ENCODE results near the gene CCDC27. TPM values are rescaled to one million over a fixed set of nuclear protein-coding genes. Genes with fewer than 3 reads are reported as not detected.
A peak's percentile ranks its signal among the peaks of the same experiment; 100 is the strongest.

The CCDC27 gene
- total RNA-seq, 6 donors from 2014 or later, result not detected

- no peaks in the 10 kb centered on the region for H3K9me3 ChIP-seq
- ATAC-seq (ENCODE audit: low FRiP score in 2 of 2), result no peak
- DNase-seq, result no peak
- H3K27me3 ChIP-seq, result no peaks in the 10 kb centered on the region
- peaks cover 34 to 68% (median 58%) of the 10 kb centered on the region in 4 donors for H3K36me3 ChIP-seq
- no peak overlapping the region for H3K4me3 ChIP-seq
- H3K27ac ChIP-seq, result no peak overlapping the region
- TF ChIP-seq EP300 (IDR thresholded peaks at IDR 0.05) (no peak), POLR2A (IDR thresholded peaks at IDR 0.05) (no peak), POLR2AphosphoS5 (IDR thresholded peaks at IDR 0.05) (no peak), CTCF (IDR thresholded peaks at IDR 0.05) (no peak)
- H3K4me1 ChIP-seq, result peaks cover 8 to 21% (median 17%) of the 10 kb centered on the region in 4 donors
- WGBS, 2 donors, result 92 to 95% methylated on average over 20 of the region's 20 CpGs
These were observed 27.7 kb downstream of the CCDC27 start for GRCh38 chr1:3779912-3780416.

GRCh38 chr1:3780901-3781300 lies 28.7 kb downstream of the CCDC27 start:
- 91 to 95% methylated on average over 21 of the region's 21 CpGs for WGBS, 2 donors
- DNase-seq (no peak), ATAC-seq (ENCODE audit: low FRiP score in 2 of 2) (no peak)
- Histone ChIP-seq H3K9me3 (no peaks in the 10 kb centered on the region), H3K4me3 (no peak overlapping the region), H3K36me3 (peaks cover 36 to 77% (median 64%) of the 10 kb centered on the region in 4 donors), H3K27ac (no peak overlapping the region), H3K4me1 (peaks cover 0 to 12% (median 8%) of the 10 kb centered on the region in 4 donors), H3K27me3 (no peaks in the 10 kb centered on the region)
- TF ChIP-seq POLR2AphosphoS5 (IDR thresholded peaks at IDR 0.05) (no peak), POLR2A (IDR thresholded peaks at IDR 0.05) (no peak), EP300 (IDR thresholded peaks at IDR 0.05) (no peak), CTCF (IDR thresholded peaks at IDR 0.05) (no peak)

- Histone ChIP-seq H3K4me1 (peaks cover 0 to 2% (median 0%) of the 10 kb centered on the region in 4 donors), H3K27ac (no peak overlapping the region), H3K36me3 (peaks cover 36 to 92% (median 73%) of the 10 kb centered on the region in 4 donors), H3K9me3 (no peaks in the 10 kb centered on the region), H3K27me3 (no peaks in the 10 kb centered on the region), H3K4me3 (no peak overlapping the region)
- no peak for ATAC-seq (ENCODE audit: low FRiP score in 2 of 2)
- 93 to 97% methylated on average over 27 to 29 of the region's 30 CpGs for WGBS, 2 donors
- TF ChIP-seq CTCF (IDR thresholded peaks at IDR 0.05) (no peak), POLR2AphosphoS5 (IDR thresholded peaks at IDR 0.05) (no peak)
- peak in 1 of 2 donors; percentile 81 for DNase-seq
These were observed 31.6 kb downstream of the CCDC27 start for GRCh38 chr1:3783651-3784474.

GRCh38 chr1:3785045-3785444 lies 32.8 kb downstream of the CCDC27 start:
- ATAC-seq (ENCODE audit: low FRiP score in 2 of 2), result no peak
- 73 to 85% methylated on average over 9 to 13 of the region's 13 CpGs for WGBS, 2 donors
- peaks cover 33 to 90% (median 67%) of the 10 kb centered on the region in 4 donors for H3K36me3 ChIP-seq

More at GRCh38 chr1:3785045-3785444, 32.8 kb downstream of the CCDC27 start:
- no peak overlapping the region for H3K4me3 ChIP-seq
- DNase-seq, result no peak
- TF ChIP-seq POLR2AphosphoS5 (IDR thresholded peaks at IDR 0.05), result no peak
- TF ChIP-seq CTCF (IDR thresholded peaks at IDR 0.05), result no peak
- no peak for TF ChIP-seq EP300 (IDR thresholded peaks at IDR 0.05)
- no peak for TF ChIP-seq POLR2A (IDR thresholded peaks at IDR 0.05)
- no peaks in the 10 kb centered on the region for H3K27me3 ChIP-seq
- H3K9me3 ChIP-seq, result no peaks in the 10 kb centered on the region
- H3K27ac ChIP-seq, result no peak overlapping the region
- peaks cover 0 to 13% (median 0%) of the 10 kb centered on the region in 4 donors for H3K4me1 ChIP-seq
